H4 (cell line): ENCODE measurements around the gene PRIMA1. TPM values are rescaled to one million over a fixed set of nuclear protein-coding genes. Genes with fewer than 3 reads are reported as not detected.

Source experiments
- DNase-seq: peaks from one replicate; pipeline ENCODE4 v3.0.0-alpha.2; 2015; ENCODE audit warnings: low spot score
- total RNA-seq: library from RNA; depleted of rRNA; stranded (reverse); fragments of >200 nt; shearing (Covaris generic); gene quantifications from 2 replicates; pipeline ENCODE4 v1.2.3, GENCODE V29; 2014

Gene PRIMA1
- total RNA-seq, 1 experiment from 2014 or later, result 0.04 TPM

DNA sequence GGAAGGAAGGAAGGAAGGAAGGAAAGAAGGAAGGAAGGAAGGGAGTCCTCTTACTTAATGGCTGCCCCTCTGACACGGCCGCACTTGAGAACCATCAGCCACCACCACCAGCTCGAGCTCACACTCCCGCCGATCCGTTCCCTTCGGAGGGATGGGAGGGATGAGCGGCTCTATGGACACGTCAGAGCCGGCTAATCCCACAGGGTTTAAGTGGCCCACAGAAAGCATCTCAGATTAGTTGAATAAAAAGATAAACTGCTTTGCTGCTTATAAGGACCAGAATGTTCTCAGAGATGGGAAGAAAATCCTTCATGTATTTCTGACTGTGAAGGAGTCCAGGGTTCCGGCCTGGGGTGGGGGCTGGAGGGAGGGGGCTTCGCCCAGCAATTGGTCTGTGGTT lies 31.1 kb downstream of the PRIMA1 start:
- no peak for DNase-seq

DNA sequence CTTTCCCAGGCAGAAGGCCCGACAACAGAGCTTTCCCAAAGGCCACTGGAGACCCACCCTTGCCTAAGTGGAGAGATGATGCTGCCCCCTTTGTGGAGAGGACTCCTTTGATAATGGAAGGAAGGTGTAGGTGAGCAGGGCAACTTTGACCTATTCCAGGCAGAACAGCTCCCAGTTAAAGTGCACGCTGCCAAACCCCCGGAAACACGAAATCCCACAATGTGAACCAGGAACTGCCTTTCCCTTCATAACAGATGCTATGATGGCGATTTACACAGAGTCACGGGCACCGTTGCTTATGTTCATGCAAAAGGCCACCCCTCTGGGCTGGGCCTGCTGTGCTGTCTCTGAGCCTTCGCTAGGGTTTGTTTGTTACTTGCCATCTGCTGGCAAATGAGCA lies 34.6 kb downstream of the PRIMA1 start:
- DNase-seq, result no peak

DNA sequence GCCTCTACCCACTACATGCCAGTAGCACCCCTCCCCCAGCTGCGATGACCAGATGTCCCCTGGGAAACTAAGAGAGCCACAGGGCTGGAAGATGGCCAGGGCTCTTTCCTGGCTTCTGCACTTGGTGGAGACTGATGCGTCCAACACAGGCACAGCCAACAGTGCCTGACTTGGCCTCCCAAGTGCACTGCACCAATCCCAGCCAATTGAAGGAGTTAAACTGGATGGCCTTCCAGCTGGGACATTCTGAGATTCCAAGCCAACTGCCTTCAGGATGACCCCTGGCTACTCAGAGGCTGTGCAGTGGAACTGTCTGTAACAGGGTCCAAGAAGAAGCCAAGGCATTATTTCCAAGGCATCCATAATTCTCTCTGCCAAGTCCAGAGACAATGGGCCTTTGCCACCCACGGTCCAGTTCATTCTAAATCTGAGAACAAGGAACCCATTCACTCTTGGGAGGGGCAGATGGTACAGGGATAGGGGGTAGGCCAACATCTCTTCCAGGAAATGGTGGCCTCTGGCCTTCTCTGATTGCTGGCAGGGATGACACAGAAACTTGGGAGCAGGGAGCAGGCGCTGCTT lies 35.2 kb downstream of the PRIMA1 start:
- no peak for DNase-seq

DNA sequence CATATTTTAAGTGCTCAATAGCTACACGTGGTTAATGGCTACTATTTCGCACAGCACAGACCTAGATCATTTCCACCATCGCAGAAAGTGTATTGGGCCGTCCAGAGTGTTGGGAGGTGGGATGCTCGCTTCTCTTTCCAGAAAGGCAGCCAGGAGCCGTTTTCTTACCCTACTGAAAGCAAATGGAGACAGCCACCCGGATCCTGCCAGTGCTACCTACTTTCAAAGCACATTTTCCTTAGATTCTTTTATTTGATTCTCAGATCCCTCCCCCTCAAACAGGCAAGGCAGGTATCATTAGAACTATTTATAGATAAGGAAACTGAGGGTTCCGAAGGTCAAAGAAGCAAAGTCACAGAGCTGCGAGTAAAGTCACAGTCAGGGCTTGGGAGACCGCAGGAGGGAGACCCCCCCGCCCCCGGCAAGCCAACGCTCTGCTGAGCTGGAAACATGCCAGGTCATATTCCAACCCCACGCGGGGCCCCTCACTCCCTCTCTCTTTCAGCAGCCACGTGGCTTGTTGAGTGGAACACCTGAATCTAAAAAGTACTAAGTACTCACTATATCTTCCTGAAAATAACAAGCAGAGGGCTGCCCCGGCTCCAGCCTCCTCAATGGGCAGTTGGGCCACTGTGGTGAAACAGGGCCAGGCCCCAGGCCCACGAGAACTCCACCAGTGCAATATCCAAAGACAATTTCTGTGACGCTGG lies 36.2 kb downstream of the PRIMA1 start:
- DNase-seq, result no peak

DNA sequence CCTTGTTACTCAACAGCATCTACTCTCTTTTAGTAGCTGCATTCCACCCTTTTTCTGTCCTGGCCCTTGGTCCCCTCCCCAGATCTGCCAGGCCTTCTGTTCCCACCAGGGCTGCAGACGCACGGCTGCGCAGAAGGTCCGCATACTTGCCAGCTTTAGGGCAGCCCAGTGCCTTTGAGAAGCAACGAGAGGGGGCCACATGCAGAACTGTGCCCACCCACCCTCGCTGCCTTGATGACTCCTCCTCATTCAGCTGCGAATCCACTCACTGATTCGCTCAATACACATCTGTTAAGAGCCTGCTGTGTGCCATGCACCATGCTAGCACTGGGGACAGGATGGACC lies 39.2 kb downstream of the PRIMA1 start:
- DNase-seq, result no peak

DNA sequence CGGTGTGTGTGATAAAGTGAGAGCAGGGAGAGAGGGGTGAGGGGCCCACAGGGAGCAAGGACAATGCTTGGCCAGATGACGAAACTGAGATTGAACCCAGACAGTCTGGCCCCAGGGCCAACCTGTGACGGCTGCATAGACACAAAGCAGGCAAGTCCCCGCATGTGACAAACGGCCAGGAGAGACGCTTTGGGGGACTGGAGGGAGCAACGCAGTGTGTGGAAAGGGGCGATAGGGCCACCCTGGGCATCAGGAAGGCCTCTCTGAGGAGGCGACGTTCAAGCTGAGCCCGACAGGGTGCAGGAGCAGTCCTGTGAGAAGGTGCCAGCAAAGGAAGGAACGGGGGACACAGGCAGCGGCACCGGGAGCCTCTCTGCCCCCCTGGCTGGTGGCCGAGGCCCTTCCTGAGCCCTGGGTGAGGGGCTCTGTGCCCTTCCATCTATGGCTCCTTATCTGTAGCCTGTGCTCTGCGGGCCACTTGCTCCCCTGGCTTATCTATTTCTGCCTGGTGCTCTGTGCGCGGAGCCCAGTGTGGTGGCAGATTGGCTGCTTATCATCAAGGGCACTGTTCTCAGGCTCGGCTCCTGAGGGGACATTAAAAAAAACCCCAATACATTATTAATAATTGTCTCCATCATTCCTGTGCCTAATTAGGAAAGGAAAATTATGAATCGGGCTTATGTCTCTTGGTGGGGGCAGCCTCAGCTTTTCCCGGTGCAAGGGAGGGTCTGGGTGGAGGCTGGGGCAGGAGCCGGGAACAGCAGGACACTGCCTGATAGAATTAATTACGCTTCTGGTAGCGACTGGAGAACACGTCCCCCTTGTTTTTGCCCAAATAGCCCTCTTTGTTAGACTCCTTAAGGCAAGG lies 39.8 kb downstream of the PRIMA1 start:
- DNase-seq, result no peak

DNA sequence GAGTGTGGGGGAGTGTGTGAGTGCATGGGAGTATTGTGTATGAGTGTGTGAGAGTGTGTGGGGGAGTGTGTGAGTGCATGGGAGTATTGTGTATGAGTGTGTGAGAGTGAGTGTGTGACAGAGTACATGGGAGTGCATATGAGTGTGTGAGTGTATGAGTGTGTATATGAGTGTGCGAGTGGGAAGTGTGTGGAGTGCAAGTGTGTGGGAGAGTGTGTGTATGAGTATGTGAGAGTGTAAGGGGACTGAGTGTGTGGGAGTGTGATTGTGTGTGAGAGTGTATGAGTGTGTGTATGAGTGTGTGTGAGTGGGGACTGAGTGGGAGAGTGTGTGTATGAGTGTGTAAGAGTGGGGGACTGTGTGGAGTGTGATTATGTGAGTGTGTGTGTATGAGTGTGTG lies 40.7 kb downstream of the PRIMA1 start:
- DNase-seq, result no peak

DNA sequence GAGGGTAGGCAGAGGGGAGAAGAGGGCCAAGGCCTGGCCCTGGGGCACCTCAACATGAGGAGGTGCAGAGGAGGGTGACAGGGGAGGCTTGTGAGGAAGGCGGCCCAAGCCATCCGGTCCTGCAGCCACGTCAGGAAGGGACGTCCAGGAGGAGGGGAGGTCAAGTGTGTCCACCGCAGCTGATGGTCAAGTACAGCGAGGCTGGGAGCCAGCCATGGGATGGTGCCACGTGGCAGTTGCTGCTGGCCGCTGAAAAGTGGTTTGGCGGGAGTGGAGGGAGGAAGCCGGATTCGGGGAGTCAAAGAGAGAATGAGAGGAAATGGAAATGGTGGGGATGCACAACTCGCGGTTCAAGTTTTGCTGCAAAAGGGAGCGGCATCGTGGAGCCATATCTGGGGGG lies 41.2 kb downstream of the PRIMA1 start:
- DNase-seq, result no peak

DNA sequence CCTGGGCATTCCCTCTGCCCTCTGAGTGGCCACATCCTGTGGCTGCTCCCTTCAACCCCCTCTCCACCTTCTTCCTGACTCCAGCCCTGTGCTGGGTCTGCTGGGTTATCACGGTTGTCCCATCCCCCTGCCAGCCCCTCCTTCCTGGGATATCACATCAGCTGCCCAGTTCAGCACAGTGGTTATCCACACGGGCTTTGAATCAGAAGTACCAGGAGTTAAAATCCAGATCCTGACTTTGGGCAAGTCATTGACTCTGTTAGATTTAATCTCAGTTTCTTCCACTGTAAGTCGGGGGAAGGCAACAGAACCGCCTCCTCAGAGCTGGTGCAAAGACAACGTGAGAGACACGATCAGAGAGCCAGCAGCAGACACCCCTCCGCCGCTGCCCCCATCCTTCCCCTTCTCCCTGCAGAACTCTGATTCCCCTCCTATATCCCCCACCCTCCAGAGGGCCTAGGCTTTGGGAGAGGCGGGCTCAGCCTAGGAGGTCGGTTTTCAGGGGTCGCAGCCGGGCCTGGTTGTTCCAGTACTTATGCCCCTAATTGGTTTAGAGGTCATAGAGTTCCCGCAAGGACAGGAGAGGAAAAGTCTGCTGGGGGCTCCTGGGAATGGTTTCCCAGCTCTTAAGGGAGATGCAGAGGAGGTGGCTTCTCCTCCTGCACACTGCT lies 42.5 kb downstream of the PRIMA1 start:
- DNase-seq, result no peak

DNA sequence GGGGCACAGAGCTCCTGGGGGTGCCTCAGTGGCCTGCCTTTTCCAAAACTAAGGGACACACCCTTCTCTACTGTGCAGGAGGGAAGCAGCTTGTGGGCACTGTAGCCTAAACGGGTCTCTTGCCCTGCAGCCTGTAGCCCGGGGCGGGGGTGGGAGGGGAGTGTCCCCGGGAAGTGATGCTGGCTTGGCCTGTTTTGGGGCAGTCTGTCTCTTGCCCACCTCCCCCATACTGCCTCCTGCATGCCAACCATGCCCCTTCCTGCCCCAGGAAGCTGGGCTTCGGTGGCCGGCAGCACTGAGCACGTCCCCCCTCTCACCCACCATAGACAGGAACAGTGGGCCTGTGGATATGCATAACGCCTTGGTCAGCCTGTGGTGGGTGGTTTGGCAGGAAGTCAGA lies 43.4 kb downstream of the PRIMA1 start:
- no peak for DNase-seq

DNA sequence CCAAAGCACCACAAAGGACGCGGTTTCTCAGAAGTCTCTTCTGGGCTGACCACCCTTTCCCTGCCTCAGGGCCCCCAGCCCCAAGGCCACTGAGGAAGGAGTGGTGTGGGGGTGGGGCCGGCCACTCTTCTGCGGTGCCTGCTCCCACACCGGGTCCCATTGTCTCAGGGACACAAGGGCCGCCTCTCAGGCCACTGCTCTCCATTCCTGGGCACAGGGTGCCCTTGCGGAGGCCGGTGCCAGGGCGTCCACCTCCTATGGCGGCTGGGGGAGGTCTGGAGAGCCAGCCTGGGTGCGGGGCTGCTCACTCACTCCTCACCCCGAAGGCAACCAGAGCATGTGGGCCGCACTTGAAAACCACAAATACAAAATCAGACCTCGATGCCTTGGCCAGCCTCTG lies 44.1 kb downstream of the PRIMA1 start:
- DNase-seq, result no peak

DNA sequence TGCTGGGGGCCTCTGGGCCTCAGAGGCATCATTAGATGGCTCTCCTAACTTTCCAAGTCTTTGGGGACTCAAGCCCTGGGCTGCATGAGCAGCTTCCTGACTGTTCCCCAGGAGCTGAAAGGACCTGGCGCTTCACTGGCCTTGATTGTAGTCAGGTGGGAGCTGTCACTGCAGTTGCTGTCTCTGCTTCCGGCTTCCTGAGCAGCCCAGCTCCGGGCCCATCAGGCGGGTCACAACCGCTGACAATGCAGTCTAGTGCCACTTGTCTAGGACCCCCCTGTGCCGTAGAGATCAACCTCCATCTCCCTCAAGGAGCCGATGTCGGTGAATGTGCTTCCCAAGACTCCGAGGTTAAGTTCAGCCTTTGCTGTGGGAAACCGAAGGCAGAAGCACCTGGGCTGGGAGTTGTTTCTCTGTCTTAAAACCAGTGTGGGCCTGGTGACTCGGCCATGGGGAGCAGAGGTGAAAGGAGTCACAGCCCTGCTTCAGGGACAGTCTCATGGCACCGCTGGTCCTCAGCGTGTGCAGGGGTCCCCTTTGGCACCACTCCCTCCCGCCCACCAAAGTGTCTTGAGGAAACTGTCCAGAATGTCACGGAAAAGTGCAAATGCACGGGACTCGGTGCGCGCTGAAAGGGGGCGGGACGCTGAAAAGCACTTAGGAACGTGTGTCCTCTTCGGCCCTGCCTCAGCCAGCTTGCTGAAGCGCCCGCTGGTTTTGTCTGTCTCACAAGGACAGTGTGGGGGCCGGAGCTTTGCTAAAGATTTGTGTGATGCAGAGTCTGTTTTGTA lies 44.8 kb downstream of the PRIMA1 start:
- no peak for DNase-seq

DNA sequence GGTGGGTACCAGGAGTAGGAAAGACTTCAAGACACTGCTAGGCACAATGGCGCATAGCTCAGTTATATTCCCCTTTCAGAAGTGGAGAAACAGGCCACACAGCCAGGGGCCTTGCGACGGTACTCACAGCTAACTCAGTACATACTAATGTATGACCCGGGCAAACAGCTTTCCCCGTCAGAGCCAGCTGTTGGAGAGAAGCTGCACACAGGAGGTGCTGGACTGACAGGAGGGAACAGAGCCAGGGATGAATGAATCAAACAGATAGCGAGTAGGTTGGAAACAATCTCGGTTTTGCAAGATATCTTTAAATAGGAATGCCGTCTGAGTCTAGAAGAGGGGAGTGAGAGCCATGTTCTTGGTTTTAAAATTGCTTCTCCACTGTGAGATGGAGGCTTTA lies 45.5 kb downstream of the PRIMA1 start:
- DNase-seq, result no peak

DNA sequence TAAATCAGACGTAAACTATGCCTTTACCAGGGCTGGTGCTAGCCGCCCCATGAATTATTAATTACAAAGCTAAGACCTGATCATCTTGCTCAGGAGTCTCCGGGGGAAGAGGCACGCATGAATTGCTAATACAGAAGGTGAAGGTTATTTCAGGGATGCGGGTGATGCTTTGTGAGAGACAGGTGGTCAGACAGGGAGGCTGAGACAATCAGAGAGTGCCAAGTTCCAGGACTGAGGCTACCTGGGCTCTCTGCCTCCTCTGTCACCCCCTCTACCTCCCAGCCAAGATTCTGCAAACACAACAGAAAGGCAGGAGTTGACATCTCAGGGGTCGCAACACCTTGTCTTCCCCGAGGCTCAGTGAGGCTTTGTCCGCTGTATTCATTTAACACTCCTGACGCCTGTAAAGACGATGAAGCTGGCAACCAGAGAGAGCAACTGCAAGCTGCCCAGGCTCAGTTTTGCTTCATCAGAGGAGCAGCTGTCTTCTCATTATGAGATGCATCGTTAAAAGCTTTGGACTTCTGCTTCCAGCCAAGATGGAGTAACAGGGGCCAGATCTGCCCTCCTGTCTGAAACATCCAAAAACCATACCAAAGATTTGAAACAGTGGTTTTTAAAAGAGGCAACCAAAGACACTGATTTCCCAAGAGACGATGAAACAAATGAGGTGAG lies 46.6 kb downstream of the PRIMA1 start:
- DNase-seq, result no peak

DNA sequence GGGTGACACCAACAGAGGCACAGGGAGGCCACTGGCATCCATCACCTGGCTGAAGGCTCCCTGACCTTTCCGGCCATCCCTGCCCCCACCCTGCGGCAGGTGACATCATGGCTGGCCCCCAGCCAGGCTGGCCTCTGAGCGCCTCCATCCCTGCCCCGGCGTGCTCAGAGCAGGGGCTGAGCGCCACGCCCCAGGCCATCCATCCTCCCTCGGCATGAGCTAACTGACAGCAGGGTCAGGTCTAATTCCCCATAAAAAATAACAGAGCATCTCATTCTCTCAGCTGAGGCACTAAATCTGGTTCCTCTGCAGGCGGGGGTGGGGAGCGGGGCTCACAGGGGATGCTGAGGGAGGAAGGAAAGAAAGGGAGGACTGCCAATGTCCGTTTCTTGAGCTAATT lies 50.7 kb downstream of the PRIMA1 start:
- no peak for DNase-seq

DNA sequence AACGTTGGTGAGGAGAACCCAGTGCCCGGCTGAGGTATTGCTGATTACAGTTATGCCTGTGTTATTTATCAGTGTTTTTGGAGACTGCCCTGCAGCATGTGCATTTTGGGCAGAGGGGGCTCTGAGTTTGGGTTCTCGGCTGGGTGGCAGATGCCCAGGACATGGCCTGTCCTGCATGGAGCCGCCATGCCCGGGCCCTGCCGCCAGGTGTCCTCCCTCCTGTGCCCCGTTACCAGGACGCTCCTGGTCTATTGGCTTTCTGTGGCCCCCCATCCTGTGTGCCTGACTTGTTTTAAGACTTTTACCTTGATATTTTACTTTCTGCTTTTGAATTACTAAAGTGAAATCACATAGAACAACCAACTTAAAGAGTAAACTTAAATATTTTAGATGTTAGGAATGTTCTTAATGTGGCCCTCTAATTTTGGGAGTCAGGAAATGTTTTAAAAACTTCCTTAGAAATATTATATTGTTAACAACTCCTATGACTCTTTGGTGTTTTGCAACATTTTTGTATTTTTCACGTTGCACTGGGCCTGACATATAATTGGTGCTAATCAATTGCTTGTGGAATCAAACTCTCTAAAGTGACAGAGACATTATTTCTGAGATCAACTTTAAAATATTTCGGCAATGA lies 51.8 kb downstream of the PRIMA1 start:
- DNase-seq, result no peak

DNA sequence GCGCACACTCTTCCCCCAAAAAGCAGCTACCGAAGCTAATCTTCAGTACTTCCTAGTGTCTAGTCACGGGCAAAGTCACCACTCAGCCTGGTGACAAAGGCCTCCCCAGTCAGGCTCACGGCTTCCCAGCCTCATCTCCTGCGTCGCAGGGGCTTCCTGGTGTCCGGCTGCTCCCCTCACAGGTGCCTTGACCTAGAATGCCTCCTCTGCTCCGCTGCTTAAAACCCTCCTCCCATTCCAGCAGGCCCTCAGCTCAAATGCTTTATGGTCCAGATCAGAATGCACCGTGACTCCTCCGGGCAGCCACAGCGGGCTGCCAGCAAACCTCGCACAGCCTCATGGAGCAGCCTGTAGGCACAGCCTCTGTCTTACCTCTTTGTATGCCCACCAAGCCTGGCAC lies 53.1 kb downstream of the PRIMA1 start:
- no peak for DNase-seq

DNA sequence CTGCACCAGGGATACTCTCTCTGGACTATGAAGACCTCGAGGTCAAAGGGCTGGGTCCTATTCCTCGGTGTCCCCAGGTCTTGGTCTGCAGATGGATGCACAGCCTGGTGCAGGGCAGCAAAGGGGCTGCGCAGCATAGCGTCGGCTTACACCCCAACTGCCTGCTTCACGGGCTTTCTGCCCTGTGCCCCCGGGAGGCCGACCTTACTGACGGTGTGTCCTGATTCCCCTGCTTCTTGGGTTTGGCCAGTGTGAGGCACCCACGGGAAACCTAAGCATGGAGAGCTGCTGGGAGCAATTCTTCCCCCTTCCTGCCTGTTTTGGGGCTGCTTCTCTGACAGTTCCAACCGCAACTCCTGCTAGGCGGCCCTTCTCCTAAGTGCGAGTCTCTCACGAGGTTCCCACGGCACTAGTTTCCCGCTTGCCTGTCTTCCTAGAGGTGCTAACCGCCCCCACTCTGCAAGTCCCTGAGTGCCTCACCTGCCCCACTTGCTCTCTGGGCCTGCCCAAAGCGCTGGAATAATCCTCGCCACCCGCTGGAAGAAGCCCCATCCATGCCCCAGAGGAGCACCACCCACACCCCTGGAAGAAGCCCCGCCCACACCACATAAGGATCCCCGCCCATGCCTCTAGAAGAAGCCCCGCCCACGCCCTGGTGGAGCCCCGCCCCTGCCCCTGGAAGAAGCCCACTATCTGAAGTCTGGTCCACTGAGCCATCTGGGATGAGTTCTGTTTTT lies 54.0 kb downstream of the PRIMA1 start:
- DNase-seq, result no peak

DNA sequence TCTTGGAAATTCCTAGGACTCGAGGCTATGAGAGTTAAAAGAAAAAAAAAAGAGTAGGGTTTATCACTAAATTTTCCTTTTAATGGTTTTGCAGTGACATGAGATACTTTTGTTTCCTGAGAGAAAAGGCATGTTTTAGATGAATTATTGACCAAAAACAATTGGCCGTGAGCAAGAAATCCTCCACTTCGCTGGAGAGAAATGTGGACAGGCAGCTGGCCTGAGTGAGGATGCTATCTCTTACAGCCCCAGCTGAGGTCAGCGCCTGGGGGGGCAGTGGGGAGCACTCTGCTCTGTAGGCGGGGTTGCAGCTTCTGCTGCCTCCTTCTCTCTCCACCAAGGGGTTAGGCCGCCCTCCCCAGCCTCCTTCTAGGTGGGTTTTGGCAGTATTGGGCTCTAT lies 54.7 kb downstream of the PRIMA1 start:
- DNase-seq, result no peak

DNA sequence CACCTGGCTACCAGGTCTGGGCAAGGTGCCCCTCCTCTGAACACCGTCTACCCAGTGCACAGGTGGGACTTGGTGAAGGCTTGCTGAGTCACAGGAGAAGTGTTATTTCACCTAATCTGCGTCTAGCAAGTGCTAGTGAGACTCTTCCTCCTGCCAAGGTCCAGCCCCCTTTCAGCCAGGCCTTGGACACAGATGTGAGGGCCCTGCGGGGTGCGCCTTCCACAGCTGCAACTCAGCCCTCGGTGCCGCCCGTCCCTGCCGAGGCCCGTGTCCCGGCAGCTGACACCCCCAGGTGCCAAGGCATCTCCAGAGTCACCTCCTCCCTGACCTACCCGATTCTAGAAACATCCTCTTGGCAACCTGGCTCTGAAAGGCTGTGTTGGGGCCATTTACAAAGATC lies 55.1 kb downstream of the PRIMA1 start:
- no peak for DNase-seq
